HG03045 (cell line): ENCODE results near the gene ATG4D.
"Not testable (repeated sequence)": the region's sequence is repeated elsewhere in the genome, so short reads cannot be mapped to it uniquely, and the experiment has no call there.

Experiments used
- ATAC-seq: cut with Tn5 transposase; IDR thresholded peaks from one replicate; pipeline ENCODE4 v1.9.1; 2021; ENCODE audit warnings: mild to moderate bottlenecking, moderate library complexity; ENCODE audit not compliant: unreplicated experiment

Gene ATG4D

DNA sequence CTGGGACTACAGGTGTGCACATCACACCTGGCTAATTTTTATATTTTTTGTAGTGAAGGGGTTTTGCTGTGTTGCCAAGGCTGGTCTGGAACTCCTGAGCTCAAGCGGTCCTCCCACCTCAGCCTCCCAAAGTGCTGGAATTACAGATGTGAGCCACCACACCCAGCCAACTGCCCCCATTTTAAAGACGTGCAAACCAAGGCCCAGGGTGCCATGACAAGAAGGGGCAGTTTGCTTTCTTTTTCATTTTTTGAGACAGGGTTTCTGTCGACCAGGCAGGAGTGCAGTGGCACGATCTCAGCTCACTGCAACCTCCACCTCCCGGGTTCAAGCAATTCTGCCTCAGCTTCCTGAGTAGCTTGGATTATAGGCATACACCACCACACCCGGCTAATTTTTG lies 30.1 kb downstream of the ATG4D start:
- not testable (repeated sequence) for ATAC-seq

DNA sequence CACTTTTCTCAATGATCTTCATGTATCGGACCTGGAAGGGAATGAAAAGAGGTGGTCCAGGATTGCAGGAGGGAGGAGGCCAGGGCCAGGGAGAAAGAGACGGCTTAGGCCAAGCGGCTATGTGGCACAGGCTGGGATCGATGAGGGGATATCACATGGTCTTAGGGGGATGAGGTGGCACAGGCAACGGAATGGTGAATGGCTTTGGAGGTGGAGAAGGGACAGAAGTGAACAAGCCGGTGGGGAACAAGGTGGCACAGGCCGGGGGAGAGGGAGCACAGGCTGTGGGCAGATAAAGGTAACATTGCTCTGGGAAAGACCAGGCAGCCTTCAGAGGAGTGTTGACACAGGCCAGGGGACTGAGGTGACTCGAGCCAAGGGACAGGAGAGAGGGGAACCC lies 30.8 kb downstream of the ATG4D start:
- ATAC-seq: no peak

DNA sequence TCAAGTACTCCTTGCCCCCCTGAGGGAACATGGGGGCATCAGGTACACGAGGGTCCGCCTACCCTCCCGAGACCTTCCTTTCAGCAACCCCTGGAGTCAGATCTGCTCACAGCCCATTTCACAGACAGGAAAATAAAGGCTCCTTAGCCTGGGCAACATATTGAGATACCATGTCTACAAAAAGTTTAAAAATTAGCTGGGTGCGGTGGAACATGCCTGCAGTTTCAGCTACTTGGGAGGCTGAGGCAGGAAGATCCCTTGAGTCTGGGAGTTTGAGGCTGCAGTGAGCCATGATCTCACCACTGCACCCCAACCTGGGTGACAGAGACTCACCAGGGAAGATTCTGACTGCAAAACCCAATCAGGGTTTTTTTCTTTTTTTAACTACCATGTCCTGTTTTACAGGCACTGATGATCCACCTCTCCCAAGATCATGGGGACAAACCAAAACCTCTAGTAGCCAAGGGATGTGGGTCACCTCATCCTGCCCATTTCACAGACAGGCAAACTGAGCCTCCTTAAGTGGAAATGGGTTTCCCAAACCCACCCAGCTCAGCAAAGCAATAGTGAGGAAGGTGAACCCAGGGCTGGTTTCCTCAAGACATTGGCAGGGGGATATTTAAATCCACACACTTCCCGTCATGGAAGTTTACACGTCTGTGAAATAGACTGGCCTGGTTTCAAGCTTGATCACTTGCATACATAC lies 31.5 kb downstream of the ATG4D start:
- ATAC-seq: no peak

DNA sequence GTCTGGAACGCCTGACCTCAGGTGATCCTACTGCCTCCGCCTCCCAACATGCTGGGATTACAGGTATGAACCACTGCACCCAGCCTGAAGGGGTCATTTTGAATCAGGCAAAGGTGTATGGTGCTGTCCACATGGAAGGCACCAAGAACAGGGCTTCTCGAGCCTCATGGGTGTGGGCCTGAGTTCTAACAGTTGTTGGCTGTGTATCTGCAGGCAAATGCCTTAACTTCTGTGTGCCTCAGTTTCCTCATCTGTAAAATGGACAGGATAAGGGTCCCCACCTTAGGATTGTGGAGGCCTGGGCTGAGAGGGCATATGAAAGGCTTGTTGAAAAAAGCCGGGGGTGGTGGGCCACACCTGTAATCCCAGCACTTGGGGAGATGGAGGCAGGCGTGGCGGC lies 34.2 kb downstream of the ATG4D start:
- ATAC-seq: no peak

DNA sequence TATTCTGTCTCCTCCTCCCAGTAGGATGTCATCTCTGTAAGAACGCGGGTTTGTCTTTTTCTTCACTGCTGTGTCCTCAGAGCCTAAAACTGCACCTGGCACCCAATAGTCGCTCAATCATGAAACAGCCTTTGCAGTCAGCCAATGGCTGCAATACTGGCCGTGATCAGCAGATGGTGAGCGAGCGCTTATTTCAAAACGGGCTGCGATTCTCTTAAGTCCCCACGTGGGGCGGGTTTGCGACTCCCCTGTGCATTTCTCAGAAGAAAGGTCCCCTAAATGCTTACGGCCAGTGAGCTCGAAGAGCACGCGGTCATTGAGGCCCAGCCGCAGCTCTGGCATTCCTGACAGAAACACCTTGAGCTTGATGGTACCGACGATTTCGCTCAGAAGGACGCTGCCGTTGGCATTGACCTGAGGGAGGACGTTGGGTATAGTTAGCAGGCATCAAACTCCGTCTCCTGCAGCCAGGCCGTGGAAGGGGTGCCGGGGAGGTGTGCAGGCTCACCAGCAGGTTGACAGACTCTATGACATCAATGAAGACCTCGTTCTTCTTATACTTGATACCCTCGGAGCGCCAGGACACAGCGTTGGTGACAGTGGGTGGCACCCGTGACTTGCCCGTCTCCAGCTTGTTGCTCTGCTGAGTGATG lies 37.4 kb downstream of the ATG4D start:
- ATAC-seq: no peak

DNA sequence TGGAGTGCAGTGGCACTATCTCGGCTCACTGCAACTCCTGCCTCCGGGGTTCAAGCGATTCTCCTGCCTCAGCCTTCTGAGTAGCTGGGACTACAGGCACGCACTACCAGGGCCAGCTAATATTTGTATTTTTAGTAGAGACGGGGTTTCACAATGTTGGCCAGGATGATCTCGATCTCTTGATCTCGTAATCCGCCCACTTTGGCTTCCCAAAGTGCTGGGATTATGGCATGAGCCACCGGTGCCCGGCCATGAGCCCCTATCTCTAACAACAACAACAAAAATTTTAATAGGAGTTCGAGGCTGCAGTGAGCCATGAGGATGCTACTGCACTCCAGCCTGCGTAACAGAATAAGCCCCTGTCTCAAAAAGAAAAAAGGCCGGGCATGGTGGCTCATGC lies 38.4 kb downstream of the ATG4D start:
- no peak for ATAC-seq

DNA sequence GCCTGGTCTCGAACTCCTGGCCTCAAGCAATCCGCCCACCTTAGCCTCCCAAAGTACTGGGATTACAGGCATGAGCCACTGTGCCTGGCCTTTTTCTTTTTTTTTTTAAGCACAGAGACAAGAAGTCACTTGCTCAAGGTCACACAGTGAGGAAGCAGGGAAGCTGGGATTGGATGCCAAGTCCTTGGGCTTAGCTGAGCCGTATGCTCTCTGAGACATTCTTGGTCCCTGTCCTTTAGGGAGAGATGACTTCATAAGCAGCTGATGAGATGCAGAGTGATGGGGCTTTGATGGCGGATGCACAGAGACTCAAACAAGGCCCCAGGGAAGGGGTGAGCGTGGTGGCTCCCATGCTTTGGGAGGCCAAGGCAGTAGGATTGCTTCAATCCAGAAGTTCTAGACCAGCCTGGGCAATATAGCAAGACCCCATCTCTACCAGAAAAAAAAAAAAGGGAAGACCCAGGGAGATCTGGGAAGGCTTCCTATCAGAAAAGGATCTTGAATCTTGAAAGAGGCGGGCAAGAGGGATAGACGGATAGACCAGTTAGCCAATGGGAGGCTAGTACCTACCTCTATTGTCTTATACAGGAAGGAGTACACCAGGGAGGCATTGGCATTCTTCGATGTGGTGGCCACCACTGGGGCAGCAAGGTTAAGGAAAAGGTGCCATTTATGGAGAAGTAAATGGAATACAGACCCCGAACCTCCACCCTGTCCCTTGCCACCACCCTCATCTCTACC lies 39.5 kb downstream of the ATG4D start:
- no peak for ATAC-seq

DNA sequence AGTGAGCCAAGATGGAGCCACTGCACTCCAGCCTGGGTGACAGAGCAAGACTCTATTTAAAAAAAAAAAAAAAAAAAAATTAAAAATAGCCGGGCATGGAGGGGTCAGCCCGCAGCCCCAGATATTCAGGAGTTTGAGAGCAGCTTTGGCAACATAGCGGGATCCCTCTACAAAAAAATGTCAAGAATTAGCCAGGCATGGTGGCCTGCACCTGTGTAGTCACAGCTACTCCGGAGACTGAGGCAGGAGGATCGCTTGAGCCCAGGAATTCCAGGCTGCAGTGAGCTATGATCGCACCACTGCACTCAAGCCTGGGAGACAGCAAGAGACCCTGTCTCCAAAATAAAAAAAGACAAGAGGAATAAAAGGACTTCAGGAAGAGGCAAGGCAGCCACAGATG lies 42.7 kb downstream of the ATG4D start:
- no peak for ATAC-seq

DNA sequence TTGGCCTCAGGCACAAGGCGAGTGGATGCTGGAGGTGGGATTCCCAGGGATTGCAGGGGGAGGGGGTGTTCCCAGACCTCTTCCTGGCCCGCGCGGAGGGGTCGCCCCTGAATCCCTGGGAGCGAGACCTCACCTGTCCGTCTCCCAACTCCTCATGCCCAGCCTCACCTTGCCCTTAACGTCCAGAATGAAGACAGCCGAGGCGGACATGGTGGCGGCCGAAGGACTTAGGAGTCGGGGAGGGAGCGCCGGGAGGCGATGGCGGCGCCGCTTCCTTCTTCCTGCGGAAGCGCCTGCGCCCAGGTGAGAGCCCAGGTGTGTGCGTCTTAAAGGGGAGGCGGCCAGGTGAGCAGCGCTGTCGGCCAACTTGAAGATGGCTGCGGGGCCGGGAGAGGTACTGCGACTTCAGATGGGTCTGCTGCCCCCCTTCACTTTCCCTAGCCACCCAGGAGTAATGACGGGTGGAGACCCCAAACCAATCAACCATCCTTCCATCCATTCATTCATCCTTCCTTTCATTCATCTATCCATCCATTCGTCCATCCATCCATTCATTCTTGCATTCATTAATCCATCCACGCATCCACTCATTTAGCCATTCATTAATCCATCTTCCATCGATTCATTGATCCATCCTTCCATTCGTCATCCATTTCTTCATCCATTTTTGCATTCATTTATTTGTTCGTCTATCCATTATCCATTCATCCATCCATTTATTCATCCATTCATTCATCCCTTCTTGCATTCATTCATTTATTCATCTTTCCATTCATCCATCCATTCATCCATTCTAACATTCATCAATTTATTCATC lies 43.5 kb downstream of the ATG4D start, which contains the start of gene AP1M2:
TSS of gene AP1M2 (minus strand) at position 291 of the 817 bp plus-strand sequence. CDS start at position 210, 81 bp downstream.
- no peak for ATAC-seq

DNA sequence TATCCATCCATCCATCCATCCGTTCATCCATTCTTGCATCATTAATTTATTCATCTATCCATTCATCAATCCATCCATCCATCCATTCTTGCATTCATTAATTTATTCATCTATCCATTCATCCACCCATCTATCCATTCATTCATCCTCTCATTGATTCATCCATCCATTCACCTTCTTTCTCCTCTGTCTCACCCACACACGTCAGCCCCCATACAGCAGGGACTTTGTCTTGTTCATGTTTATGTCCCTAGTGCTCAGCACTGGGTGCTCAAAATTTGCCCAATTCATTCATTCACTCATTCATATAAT lies 44.1 kb downstream of the ATG4D start:
- ATAC-seq: no peak

DNA sequence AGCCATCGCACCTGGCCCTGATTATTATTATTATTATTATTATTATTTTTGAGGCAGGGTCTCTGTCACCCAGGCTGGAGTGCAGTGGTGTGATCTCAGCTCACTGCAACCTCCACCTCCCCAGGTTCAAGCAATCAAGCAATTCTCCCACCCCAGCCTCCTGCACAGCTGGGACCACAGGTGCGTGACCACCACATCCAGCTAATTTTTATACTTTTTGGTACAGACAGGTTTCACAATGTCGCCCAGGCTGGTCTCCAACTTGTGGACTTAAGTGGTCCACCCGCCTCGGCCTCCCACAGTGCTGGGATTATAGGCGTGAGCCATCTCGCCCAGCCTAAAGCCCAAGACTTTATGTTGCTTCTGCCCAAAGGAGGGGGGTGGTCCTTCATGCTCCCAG lies 49.4 kb downstream of the ATG4D start:
- ATAC-seq: no peak

DNA sequence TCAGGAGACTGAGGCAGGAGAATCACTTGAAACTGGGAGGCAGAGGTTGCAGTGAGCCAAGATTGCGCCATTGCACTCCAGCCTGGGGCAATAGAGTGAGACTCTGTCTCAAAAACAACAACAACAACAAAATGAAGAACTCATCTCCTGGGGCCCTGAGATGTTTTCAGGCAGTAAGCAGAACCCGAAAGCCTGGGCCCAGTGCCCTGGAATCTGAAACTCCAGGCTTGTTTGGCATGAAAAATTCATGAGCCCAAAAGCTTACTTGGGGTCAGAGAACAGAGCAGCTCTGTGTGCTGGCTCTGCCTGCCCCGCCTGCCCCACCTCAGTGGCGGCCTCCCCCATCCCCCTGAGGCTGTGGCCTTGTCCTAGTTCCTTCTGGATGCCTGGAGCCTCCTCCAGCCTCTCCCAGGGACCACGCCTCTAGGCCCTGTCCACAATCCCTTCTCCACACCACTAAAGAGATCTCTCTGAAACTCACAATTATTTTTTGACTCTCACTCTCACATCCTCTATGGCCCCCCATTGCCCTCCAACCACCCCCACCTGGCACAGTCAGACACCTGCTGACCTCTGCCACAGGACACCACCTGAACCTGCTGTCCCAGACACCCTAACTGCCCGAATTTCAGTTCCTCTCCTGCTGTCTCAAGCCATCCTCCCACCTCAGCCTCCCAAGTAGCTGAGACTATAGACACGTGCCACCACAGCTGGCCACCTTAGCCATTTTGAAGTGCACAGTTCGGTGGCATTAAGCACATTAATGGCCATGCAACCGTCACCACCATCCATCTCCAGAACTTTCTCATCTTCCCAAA lies 50.3 kb downstream of the ATG4D start:
- no peak for ATAC-seq

DNA sequence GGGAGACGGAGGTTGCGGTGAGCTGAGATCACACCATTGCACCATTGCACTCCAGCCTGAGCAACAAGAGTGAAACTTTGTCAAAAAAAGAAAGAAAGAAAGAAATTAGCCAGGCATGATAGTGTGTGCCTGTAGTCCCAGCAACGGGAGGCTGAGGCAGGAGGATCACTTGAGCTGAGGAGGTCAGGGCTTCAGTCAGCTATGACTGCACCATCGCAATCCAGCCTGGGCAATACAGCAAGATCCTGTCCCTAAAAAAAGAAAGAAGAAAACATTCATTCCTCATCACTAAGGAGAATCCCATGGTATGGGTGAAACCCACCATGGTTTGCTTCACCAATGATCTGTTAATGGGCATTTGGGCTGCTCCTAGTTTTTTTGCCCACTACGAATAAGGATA lies 56.4 kb downstream of the ATG4D start:
- ATAC-seq: no peak

DNA sequence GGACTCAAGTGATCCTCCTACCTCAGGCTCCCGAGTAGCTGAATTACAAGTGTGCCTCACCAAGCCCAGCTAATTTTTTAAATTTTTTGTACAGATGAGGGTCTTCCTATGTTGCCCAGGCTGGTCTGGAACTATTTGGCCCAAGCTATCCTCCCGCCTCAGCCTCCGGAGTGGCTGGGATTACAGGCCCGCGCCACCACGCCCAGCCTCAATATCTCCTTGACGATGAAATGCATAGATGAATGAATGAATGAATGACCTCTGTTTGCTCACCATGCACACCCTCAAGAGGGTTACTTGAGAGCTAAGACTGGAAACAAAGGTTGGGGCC lies 58.3 kb downstream of the ATG4D start:
- ATAC-seq: no peak

DNA sequence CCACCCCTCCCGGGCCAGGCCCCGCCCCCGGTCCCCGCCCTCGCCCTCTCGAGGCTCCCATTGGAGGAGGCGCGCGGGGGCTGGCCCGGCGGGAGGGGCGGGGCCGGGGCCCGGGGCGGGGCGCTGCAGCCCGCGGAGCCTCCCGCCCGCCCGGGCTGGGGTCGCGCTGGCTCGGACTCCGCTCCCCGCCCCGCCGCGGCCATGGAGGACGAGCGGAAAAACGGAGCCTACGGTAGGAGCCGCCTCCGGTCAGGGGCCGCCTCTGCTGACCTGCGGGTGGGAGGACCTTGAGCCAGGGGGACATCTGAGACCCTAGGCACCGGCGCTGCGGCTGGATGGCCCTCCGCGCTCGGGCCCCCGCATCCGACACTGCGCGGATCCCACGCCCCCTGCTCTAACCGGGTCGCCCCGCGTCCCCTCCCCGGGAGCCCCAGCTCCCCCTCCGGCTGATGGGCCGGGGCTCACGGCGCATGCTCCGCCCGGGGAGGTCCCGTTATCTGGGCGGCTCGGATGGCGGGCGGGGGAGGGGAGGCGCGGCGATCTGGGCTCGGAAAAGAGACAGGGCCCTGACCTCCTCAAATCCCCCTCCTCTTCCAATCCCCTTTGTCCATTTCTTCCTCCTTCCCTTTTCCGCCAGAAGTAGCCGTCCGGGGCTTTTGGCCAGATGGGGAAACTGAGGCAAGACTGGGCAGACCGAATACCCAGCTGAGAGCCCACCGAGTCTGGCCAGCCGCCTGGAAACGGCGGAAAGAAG lies 58.8 kb downstream of the ATG4D start:
- peak; percentile 70 for ATAC-seq
